SJCRH30 (cell line): ENCODE results near the gene CCDC138. TPM values are rescaled to one million over a fixed set of nuclear protein-coding genes. Genes with fewer than 3 reads are reported as not detected.
A peak's percentile ranks its signal among the peaks of the same experiment; 100 is the strongest.

Source experiments
- DNase-seq, 2 experiments: peaks; one replicate each; pipeline ENCODE4 v3.0.0-alpha.2; 2015 to 2020
- H3K27ac ChIP-seq: fragments of 250-450 bp; sonication (Bioruptor Pico); 2 replicates; pipeline ENCODE4 v1.5.1; 2020; ENCODE audit warnings: mild to moderate bottlenecking, moderate library complexity
- H3K27me3 ChIP-seq: fragments of 250-450 bp; sonication (Bioruptor Pico); 2 replicates; pipeline ENCODE4 v1.5.1; 2020; ENCODE audit warnings: mild to moderate bottlenecking, moderate library complexity
- H3K36me3 ChIP-seq: fragments of 250-450 bp; sonication (Bioruptor Pico); 2 replicates; pipeline ENCODE4 v1.5.1; 2020; ENCODE audit warnings: mild to moderate bottlenecking, moderate library complexity
- H3K4me1 ChIP-seq: fragments of 250-450 bp; sonication (Bioruptor Pico); 2 replicates; pipeline ENCODE4 v1.5.1; 2020; ENCODE audit warnings: mild to moderate bottlenecking, moderate library complexity
- H3K4me3 ChIP-seq: fragments of 250-450 bp; sonication (Bioruptor Pico); 2 replicates; pipeline ENCODE4 v1.5.1; 2020; ENCODE audit warnings: mild to moderate bottlenecking, moderate library complexity
- H3K9me3 ChIP-seq: fragments of 250-450 bp; sonication (Bioruptor Pico); replicated peaks from 2 replicates; pipeline ENCODE4 v1.5.1; 2020; ENCODE audit warnings: mild to moderate bottlenecking, moderate library complexity
- total RNA-seq: library from RNA; depleted of rRNA; stranded (reverse); fragments of >200 nt; shearing (Covaris generic); gene quantifications from 2 replicates; pipeline ENCODE4 v1.2.3, GENCODE V29; 2014

The CCDC138 gene
- total RNA-seq, 1 experiment from 2014 or later = 47.2 TPM

DNA sequence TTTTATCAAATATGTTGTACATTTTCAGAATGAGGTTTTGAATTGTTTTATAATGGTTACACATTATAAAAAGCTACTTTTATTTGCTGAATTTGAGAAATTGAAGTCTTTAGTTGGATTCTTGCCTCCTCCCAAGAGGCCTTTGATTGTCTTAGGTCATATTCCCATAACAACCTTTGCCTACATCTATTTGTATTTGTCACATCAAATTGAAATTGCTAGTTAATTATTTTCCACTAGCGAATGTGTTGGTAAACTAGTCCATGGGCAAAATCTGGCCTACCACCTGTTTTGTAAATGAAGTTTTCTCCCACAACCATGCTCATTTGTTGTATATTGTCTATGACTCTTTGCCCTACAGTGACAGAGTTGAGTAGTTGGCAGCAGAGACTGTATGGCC is 60.4 kb downstream of the CCDC138 start:
- no peaks in the 10 kb centered on the region for H3K4me1 ChIP-seq
- peaks cover 2% of the 10 kb centered on the region; the same call in 1 of the 2 replicates for H3K9me3 ChIP-seq
- no peak overlapping the region for H3K4me3 ChIP-seq
- peaks cover 39% of the 10 kb centered on the region for H3K36me3 ChIP-seq
- no peak overlapping the region for H3K27ac ChIP-seq
- no peaks in the 10 kb centered on the region for H3K27me3 ChIP-seq
- no peak for DNase-seq

DNA sequence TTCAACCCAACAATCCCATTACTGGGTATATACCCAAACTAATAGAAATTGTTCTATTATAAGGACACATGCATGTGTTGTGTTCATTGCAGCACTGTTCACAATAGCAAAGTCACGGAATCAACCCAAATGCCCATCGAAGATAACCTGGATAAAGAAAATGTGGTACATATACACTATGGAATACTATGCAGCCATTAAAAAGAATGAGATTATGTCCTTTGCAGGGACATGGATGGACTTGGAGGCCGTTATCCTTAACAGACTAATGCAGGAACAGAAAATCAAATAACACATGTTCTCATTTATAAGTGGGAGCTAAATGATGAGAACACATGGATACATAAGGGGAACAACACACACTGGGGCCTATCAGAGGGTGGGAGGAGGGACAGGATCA is 65.8 kb downstream of the CCDC138 start:
- H3K4me3 ChIP-seq = no peak overlapping the region
- H3K36me3 ChIP-seq = peaks cover 47% of the 10 kb centered on the region
- peaks cover 5% of the 10 kb centered on the region; the same call in 1 of the 2 replicates for H3K9me3 ChIP-seq
- no peaks in the 10 kb centered on the region for H3K27me3 ChIP-seq
- no peak overlapping the region for H3K27ac ChIP-seq
- H3K4me1 ChIP-seq = no peaks in the 10 kb centered on the region
- no peak for DNase-seq

DNA sequence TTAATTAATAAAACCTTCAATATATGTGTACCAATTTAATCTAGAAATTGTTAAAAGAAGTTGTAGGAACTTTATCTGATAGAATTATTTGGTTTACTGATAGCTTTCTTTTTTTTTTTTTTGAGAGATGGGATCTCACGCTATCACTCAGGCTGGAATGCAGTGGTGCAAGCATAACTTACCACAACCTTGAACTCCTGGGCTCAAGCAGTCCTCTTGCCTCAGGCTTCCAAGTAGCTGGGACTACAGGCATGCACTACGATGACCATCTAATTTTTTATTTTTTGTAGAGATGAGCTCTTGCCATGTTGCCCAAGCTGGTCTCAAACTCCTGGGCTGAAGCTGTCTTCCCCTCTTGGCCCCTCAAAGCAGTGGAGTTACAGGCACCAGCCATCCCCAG is 66.8 kb downstream of the CCDC138 start:
- Histone ChIP-seq H3K36me3 (peaks cover 36% of the 10 kb centered on the region), H3K4me3 (no peak overlapping the region), H3K27ac (no peak overlapping the region), H3K27me3 (no peaks in the 10 kb centered on the region), H3K4me1 (no peaks in the 10 kb centered on the region), H3K9me3 (peaks cover 5% of the 10 kb centered on the region; the same call in 1 of the 2 replicates)
- DNase-seq = no peak

DNA sequence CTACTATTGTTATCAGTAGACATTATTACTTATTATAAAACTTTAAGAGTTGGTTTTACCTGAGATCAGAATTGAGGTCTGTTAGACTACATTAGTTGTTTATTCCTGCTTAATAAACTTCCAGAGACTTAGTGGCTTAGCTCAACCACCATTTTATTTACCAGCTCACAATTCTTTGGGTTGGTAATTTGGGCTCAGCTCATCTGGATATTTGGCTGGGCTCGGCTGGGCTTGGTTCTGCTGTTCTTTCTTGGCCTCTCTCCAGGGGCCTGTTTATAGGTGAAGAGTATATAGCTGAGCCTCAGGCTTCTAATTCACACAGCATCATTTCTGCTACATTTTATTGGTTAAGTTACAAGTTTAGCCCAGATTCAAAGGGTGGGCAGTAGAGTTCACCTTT is 67.9 kb downstream of the CCDC138 start:
- Histone ChIP-seq H3K9me3 (peaks cover 5% of the 10 kb centered on the region; the same call in 1 of the 2 replicates), H3K27ac (no peak overlapping the region), H3K4me3 (no peak overlapping the region), H3K36me3 (peaks cover 27% of the 10 kb centered on the region), H3K27me3 (no peaks in the 10 kb centered on the region), H3K4me1 (no peaks in the 10 kb centered on the region)
- no peak for DNase-seq

DNA sequence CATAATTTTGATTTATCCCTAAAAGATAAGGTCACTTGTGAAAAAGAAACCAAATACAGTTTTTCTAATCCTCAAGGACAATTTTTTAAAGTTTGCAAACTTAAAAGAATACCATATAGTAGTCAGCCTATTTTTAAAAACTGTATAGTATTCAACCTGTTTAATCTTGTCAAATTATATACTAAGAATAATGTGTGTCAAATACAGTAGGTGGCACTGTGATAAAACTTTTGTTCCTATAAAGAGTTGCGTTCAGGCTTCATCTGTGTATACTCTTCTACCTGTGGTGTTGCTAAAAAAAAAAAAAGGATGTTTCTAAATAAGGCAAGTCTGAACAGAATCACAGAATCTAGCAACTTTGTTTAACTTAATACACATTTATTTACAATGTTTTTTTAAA is 68.6 kb downstream of the CCDC138 start:
- peak in 1 of 2 experiments; percentile 20 for DNase-seq
- no peak overlapping the region for H3K27ac ChIP-seq
- peaks cover 5% of the 10 kb centered on the region; the same call in 1 of the 2 replicates for H3K9me3 ChIP-seq
- no peak overlapping the region for H3K4me3 ChIP-seq
- peaks cover 23% of the 10 kb centered on the region for H3K36me3 ChIP-seq
- H3K4me1 ChIP-seq = no peaks in the 10 kb centered on the region
- no peaks in the 10 kb centered on the region for H3K27me3 ChIP-seq

DNA sequence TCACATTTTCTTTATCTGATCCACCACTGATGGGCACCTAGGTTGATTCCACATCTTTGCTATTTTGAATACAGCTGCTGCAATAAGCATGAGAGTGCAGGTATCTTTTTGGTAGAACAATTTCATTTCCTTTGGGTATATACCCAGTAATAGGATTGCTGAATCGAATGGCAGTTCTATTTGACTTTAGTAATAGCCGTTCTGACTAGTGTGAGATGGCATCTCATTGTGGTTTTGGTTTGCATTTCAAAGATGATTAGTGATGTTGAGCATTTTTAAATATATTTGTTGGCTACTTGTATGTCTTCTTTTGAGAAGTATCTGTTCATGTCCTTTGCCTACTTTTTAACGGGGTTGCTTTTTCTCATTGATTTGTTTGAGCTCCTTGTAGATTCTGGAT is 72.3 kb downstream of the CCDC138 start:
- no peak for DNase-seq
- Histone ChIP-seq H3K4me1 (no peaks in the 10 kb centered on the region), H3K36me3 (peaks cover 6% of the 10 kb centered on the region), H3K27ac (no peak overlapping the region), H3K4me3 (no peak overlapping the region), H3K9me3 (no peaks in the 10 kb centered on the region), H3K27me3 (no peaks in the 10 kb centered on the region)

DNA sequence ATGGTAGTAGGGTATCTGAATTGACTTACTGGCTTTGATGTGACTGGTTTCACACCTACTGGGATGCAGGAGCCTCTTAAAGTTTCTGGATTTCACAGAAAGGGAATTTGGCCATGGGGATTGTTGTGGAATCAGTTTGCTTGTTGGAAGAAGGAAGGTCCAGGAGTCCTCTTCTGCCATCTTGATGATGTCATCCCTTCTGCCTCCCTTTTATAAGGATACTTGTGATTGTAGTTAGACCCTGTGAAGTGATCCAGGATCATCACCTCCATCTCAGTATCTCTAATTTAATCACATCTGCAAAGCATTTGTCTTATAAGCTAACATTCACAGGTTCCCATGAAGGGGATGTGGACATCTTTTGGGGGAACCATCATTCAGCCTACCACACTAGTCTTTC is 79.5 kb downstream of the CCDC138 start:
- DNase-seq = no peak
- Histone ChIP-seq H3K4me3 (no peak overlapping the region), H3K27ac (no peak overlapping the region), H3K27me3 (no peaks in the 10 kb centered on the region), H3K4me1 (no peaks in the 10 kb centered on the region), H3K36me3 (peaks cover 56% of the 10 kb centered on the region), H3K9me3 (peaks cover 6% of the 10 kb centered on the region; the same call in 1 of the 2 replicates)

DNA sequence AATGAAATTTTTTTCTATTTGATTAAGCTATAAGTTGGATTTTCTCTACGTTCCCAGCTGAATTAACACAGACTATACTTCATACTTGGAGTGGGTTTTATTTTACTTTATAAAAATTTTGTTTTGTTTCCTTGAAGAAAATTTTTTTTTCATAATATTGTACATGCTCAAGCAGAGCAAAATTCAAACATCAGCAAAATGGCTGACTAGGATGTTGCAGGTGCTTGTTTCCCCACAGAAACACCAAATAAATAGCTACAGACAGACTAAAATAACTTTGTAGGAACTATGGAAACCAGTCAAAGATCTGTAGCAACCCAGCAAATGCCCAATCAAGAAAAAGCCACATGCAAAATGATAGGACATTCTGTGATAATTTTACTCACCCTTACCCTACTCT is 82.3 kb downstream of the CCDC138 start:
- no peaks in the 10 kb centered on the region for H3K4me1 ChIP-seq
- H3K27me3 ChIP-seq = no peaks in the 10 kb centered on the region
- peaks cover 6% of the 10 kb centered on the region; the same call in 1 of the 2 replicates for H3K9me3 ChIP-seq
- DNase-seq = no peak
- peaks cover 57% of the 10 kb centered on the region for H3K36me3 ChIP-seq
- H3K4me3 ChIP-seq = no peak overlapping the region
- H3K27ac ChIP-seq = no peak overlapping the region

DNA sequence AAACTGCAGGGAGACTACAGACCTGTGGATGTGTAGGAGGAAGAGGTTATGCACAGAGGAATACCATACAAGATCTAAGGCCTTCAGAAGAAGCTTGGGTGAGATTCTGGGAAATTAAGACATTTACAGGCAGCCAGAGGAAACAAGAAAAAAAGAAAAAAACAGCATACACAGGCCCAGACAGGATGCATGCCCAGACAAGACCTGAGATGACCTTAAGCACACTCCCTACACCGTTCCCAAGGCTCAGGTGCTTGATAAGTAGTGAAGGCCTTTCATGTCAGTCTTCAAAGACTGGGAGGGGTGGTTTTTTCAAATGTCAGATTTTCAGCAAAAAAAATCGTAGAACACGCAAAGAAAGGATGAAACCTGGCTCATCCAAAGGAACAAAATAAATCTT is 83.0 kb downstream of the CCDC138 start:
- DNase-seq = no peak
- H3K9me3 ChIP-seq = peaks cover 6% of the 10 kb centered on the region; the same call in 1 of the 2 replicates
- H3K36me3 ChIP-seq = peaks cover 55% of the 10 kb centered on the region
- no peak overlapping the region for H3K27ac ChIP-seq
- no peaks in the 10 kb centered on the region for H3K27me3 ChIP-seq
- H3K4me3 ChIP-seq = no peak overlapping the region
- H3K4me1 ChIP-seq = no peaks in the 10 kb centered on the region

DNA sequence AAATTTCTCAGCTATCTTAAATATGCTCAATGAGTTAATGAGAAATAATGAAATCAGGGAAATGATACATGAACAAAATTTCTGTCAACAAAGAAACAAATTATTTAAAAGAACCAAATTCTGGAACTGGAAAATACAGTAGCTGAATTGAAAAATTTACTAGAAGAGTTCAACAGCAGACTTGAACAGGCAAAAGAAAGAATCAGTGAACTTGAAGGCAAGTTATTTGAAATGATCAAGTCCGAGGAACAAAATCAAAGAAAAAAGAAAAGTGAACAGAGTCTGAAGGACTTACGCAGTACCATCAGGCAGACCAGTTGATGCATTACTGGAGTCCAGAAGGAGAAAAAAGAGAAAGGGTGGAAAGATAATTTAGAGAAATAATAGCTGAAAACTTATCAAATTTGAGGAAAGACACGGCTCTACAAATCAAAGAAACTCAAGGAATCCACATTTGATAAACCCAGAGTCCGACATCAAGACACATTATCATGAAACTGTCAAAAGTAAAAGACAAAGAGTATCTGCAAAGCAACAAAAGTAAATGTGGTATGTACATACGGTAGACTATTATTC is 83.6 kb downstream of the CCDC138 start:
- H3K4me3 ChIP-seq = no peak overlapping the region
- H3K27me3 ChIP-seq = no peaks in the 10 kb centered on the region
- H3K27ac ChIP-seq = no peak overlapping the region
- H3K4me1 ChIP-seq = no peaks in the 10 kb centered on the region
- DNase-seq = no peak
- peaks cover 6% of the 10 kb centered on the region; the same call in 1 of the 2 replicates for H3K9me3 ChIP-seq
- H3K36me3 ChIP-seq = peaks cover 50% of the 10 kb centered on the region

DNA sequence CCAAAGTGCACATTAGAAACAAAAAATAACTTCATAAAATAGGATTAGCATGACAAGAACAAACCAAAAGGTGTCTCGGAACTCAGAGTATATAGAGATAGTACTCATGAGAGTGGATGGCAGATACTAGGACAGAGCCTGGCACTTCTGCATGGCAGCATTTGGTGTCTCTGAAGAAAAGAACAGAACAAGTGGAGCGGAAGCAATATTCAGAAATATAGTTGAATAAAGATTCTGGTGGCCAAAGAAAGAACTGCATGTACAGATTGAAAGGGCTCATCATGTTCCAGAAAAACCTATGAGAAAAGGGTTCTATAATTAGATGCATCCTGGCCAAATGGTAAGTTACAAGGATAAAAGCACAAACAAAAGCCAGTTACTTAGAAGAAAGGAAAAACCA is 90.9 kb downstream of the CCDC138 start:
- no peak overlapping the region for H3K27ac ChIP-seq
- no peak overlapping the region for H3K4me3 ChIP-seq
- H3K36me3 ChIP-seq = peaks cover 27% of the 10 kb centered on the region
- H3K4me1 ChIP-seq = no peaks in the 10 kb centered on the region
- H3K9me3 ChIP-seq = peaks cover 12% of the 10 kb centered on the region
- H3K27me3 ChIP-seq = no peaks in the 10 kb centered on the region
- DNase-seq = no peak

DNA sequence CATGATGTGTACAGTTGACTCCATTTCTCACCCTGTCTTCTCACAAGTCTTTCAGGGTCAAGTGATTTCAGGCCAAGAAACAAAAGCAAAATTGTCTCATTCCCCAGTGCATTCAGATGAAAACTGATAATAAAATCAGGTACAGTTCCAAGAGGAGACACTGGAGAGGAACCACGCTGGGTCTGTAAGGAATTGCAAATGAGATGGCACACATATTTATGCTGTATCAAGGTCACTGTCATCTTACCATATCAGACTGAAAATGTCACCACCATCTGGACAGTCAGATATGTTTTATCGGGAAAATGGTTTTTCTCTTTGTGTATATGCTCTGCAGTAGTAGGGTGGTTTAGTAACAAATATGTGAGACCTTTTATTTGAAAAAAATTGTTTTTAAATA is 91.7 kb downstream of the CCDC138 start:
- H3K27ac ChIP-seq = no peak overlapping the region
- DNase-seq = no peak
- H3K36me3 ChIP-seq = peaks cover 22% of the 10 kb centered on the region
- no peaks in the 10 kb centered on the region for H3K27me3 ChIP-seq
- no peak overlapping the region for H3K4me3 ChIP-seq
- H3K9me3 ChIP-seq = peaks cover 12% of the 10 kb centered on the region
- no peaks in the 10 kb centered on the region for H3K4me1 ChIP-seq

DNA sequence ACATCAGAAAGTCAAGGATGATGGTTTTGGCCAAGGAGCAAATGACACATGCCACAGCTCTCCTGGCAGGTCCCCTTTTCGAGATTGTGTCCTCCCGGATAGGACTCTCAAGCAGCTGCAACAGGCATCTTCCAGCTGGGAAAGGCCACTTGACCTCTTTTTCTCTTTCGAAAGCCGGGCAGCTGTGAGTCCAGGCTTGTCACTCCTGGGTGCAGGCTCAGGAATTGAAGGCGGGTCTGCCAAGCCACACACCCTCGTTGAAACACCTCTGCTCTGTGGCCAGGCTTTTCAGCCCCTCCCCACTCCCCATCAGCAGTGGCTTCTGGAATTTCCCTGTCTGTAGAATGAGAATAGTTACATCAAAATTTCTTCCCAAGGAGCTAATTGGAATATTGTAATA is 98.0 kb downstream of the CCDC138 start:
- peak; percentile 24 to 28 for DNase-seq
- H3K36me3 ChIP-seq = no peaks in the 10 kb centered on the region; the same call in 1 of the 2 replicates
- peaks cover 14% of the 10 kb centered on the region for H3K9me3 ChIP-seq
- H3K4me1 ChIP-seq = no peaks in the 10 kb centered on the region
- H3K27ac ChIP-seq = no peak overlapping the region
- no peak overlapping the region for H3K4me3 ChIP-seq
- H3K27me3 ChIP-seq = no peaks in the 10 kb centered on the region

DNA sequence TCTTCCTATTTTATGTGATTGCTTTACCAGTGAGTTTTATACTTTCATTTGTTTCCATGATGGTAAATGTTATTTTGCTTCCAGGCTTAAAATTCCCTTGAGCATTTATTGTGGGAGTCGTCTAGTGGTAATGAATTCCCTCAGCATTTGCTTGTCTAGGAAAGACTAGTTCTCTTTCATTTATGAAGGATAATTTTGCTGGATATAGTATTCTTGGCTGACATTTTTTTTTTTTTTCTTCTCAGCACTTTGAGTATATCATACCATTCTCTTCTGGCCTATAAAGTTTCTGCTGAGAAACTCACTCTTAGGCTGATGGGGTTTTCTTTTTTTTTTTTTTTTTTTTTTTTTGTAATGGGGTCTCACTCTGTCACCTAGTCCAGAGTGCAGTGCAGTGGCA is 103.3 kb downstream of the CCDC138 start:
- no peak overlapping the region for H3K27ac ChIP-seq
- peak in 1 of 2 experiments; percentile 24 for DNase-seq
- no peaks in the 10 kb centered on the region for H3K27me3 ChIP-seq
- H3K36me3 ChIP-seq = no peaks in the 10 kb centered on the region
- H3K4me1 ChIP-seq = no peaks in the 10 kb centered on the region
- H3K9me3 ChIP-seq = peaks cover 12% of the 10 kb centered on the region; the same call in 1 of the 2 replicates
- no peak overlapping the region for H3K4me3 ChIP-seq

DNA sequence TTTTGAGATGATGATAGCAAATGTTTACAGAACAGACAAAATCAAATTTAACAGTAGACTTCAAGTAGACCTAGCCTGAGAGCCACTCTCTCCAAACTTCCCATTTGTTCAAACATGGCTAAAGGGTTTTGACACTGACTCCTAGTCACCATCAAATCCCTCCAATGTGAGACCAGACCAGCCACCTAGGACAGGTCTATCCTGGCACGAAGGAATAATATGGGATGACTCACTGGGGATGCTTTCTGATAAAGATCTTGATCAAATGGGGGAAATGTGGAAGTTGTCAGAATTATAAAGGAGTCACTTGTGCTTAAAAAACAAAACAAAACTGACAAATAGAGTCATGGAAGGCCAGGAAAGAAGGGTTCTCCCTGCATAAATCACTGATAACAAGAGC is 106.7 kb downstream of the CCDC138 start:
- no peaks in the 10 kb centered on the region for H3K4me1 ChIP-seq

DNA sequence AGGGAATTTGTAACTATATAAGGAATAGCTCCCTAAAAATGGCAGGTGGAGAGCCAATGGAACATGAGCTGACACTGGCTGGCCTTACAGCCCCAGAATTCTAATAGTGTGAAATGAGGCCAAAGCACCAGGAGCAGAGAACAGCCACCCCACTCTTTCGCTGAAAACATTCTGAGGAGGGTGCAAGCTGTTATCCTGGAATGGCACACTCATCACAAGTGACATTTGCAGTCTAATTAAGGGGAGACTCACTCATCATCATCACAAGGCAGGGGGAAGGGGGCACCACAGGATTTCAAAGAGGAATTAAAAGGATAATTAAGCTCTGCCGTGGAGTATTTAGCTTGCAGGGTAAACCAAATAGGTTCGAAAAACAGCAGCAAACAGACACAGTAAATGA is 108.2 kb downstream of the CCDC138 start:
- Histone ChIP-seq H3K27me3 (no peaks in the 10 kb centered on the region), H3K36me3 (no peaks in the 10 kb centered on the region), H3K27ac (no peak overlapping the region), H3K4me1 (no peaks in the 10 kb centered on the region), H3K9me3 (peaks cover 9% of the 10 kb centered on the region; the same call in 1 of the 2 replicates), H3K4me3 (no peak overlapping the region)
- no peak for DNase-seq

More for the DNA sequence above, 106.7 kb downstream of the CCDC138 start:
- Histone ChIP-seq H3K27me3 (no peaks in the 10 kb centered on the region), H3K9me3 (peaks cover 12% of the 10 kb centered on the region; the same call in 1 of the 2 replicates), H3K36me3 (no peaks in the 10 kb centered on the region), H3K27ac (no peak overlapping the region), H3K4me3 (no peak overlapping the region)
- no peak for DNase-seq
